Pons (tissue), 1 donor: ENCODE data around the gene C8G.

Experiments used
- DNase-seq: peaks from one replicate; pipeline ENCODE4 v3.0.0-alpha.2; 2016; ENCODE audit warnings: low spot score

C8G gene

GRCh38 chr9:136920734-136921231 is 24.3 kb upstream of the C8G start:
- DNase-seq, result no peak

GRCh38 chr9:136921307-136921706 is 23.7 kb upstream of the C8G start:
- no peak for DNase-seq

- no peak for DNase-seq
Observed at GRCh38 chr9:136921718-136922117, 23.3 kb upstream of the C8G start.

GRCh38 chr9:136922540-136922939 is 22.5 kb upstream of the C8G start:
- no peak for DNase-seq

- DNase-seq, result no peak
Observed at GRCh38 chr9:136923881-136924280, 21.2 kb upstream of the C8G start.

- no peak for DNase-seq
Observed at GRCh38 chr9:136925414-136926153, 19.5 kb upstream of the C8G start.

GRCh38 chr9:136926154-136926704 is 18.8 kb upstream of the C8G start:
- DNase-seq, result no peak

GRCh38 chr9:136926749-136927148 is 18.3 kb upstream of the C8G start:
- no peak for DNase-seq

- peak; percentile 44 for DNase-seq
Observed at GRCh38 chr9:136927343-136928271, 17.4 kb upstream of the C8G start.

GRCh38 chr9:136928591-136928990 is 16.5 kb upstream of the C8G start:
- DNase-seq, result no peak

- no peak for DNase-seq
Observed at GRCh38 chr9:136930014-136930413, 15.0 kb upstream of the C8G start.

GRCh38 chr9:136931611-136932130 is 13.4 kb upstream of the C8G start:
- no peak for DNase-seq

- no peak for DNase-seq
Observed at GRCh38 chr9:136934277-136934676, 10.8 kb upstream of the C8G start.

GRCh38 chr9:136935651-136936050 is 9.4 kb upstream of the C8G start:
- DNase-seq, result no peak

- no peak for DNase-seq
Observed at GRCh38 chr9:136936645-136937170, 8.3 kb upstream of the C8G start.

GRCh38 chr9:136937186-136938001 is 7.6 kb upstream of the C8G start:
- no peak for DNase-seq

- DNase-seq, result no peak
Observed at GRCh38 chr9:136939431-136939995, 5.5 kb upstream of the C8G start.

- DNase-seq, result peak; percentile 88
Observed at GRCh38 chr9:136939996-136940525, 5.0 kb upstream of the C8G start.

GRCh38 chr9:136940526-136941230 is 4.4 kb upstream of the C8G start:
- no peak for DNase-seq
